ENCODE results near the gene NLGN2. TPM values are rescaled to one million over a fixed set of nuclear protein-coding genes. Genes with fewer than 3 reads are reported as not detected.

NLGN2 gene
- total RNA-seq, 1 donor from 2014 or later: 46.7 TPM

- Mint-ChIP-seq H3K27ac (ENCODE audit: unreplicated experiment) (no peak overlapping the region), H3K36me3 (ENCODE audit: low read depth) (peaks cover 3% of the 10 kb centered on the region), H3K27me3 (ENCODE audit: low read depth) (peaks cover 10% of the 10 kb centered on the region), H3K4me3 (ENCODE audit: unreplicated experiment) (peak overlapping the region; percentile 69), H3K4me1 (ENCODE audit: low read depth) (peaks cover 36% of the 10 kb centered on the region), H3K9me3 (ENCODE audit: low read depth) (no peaks in the 10 kb centered on the region)
- TF ChIP-seq CTCF (IDR thresholded peaks at IDR 0.05): no peak
- DNase-seq (ENCODE audit: low spot score): no peak
These were observed 37.9 kb downstream of the NLGN2 start for GRCh38 chr17:7445619-7445968.

GRCh38 chr17:7448461-7448860 lies 40.8 kb downstream of the NLGN2 start:
- H3K9me3 Mint-ChIP-seq (ENCODE audit: low read depth): no peaks in the 10 kb centered on the region
- no peak for DNase-seq (ENCODE audit: low spot score)
- H3K36me3 Mint-ChIP-seq (ENCODE audit: low read depth): peaks cover 3% of the 10 kb centered on the region
- peaks cover 31% of the 10 kb centered on the region for H3K4me1 Mint-ChIP-seq (ENCODE audit: low read depth)
- no peak overlapping the region for H3K4me3 Mint-ChIP-seq (ENCODE audit: unreplicated experiment)
- no peak for TF ChIP-seq CTCF (IDR thresholded peaks at IDR 0.05)
- H3K27ac Mint-ChIP-seq (ENCODE audit: unreplicated experiment): no peak overlapping the region
- H3K27me3 Mint-ChIP-seq (ENCODE audit: low read depth): peaks cover 10% of the 10 kb centered on the region

GRCh38 chr17:7459961-7460545 lies 52.4 kb downstream of the NLGN2 start:
- TF ChIP-seq CTCF (IDR thresholded peaks at IDR 0.05): no peak
- no peak overlapping the region for H3K4me3 Mint-ChIP-seq (ENCODE audit: unreplicated experiment)

GRCh38 chr17:7460850-7461660 lies 53.4 kb downstream of the NLGN2 start:
- Mint-ChIP-seq H3K4me1 (ENCODE audit: low read depth) (peaks cover 14% of the 10 kb centered on the region), H3K36me3 (ENCODE audit: low read depth) (peaks cover 8% of the 10 kb centered on the region), H3K27me3 (ENCODE audit: low read depth) (no peaks in the 10 kb centered on the region), H3K4me3 (ENCODE audit: unreplicated experiment) (no peak overlapping the region), H3K9me3 (ENCODE audit: low read depth) (no peaks in the 10 kb centered on the region), H3K27ac (ENCODE audit: unreplicated experiment) (no peak overlapping the region)
- TF ChIP-seq CTCF (IDR thresholded peaks at IDR 0.05): no peak
- DNase-seq (ENCODE audit: low spot score): no peak

More at GRCh38 chr17:7459961-7460545, 52.4 kb downstream of the NLGN2 start:
- no peak for DNase-seq (ENCODE audit: low spot score)
- Mint-ChIP-seq H3K36me3 (ENCODE audit: low read depth) (peaks cover 6% of the 10 kb centered on the region), H3K27me3 (ENCODE audit: low read depth) (no peaks in the 10 kb centered on the region), H3K9me3 (ENCODE audit: low read depth) (no peaks in the 10 kb centered on the region), H3K27ac (ENCODE audit: unreplicated experiment) (peak overlapping the region; percentile 52), H3K4me1 (ENCODE audit: low read depth) (peaks cover 19% of the 10 kb centered on the region)

GRCh38 chr17:7462474-7463371 lies 55.1 kb downstream of the NLGN2 start:
- Mint-ChIP-seq H3K4me3 (ENCODE audit: unreplicated experiment) (no peak overlapping the region), H3K36me3 (ENCODE audit: low read depth) (peaks cover 10% of the 10 kb centered on the region), H3K27ac (ENCODE audit: unreplicated experiment) (no peak overlapping the region), H3K4me1 (ENCODE audit: low read depth) (peaks cover 11% of the 10 kb centered on the region), H3K9me3 (ENCODE audit: low read depth) (no peaks in the 10 kb centered on the region), H3K27me3 (ENCODE audit: low read depth) (no peaks in the 10 kb centered on the region)
- TF ChIP-seq CTCF (IDR thresholded peaks at IDR 0.05): no peak
- no peak for DNase-seq (ENCODE audit: low spot score)
